Activated CD4-positive, alpha-beta memory T cell treated with anti-CD3 and anti-CD28 coated beads for 36 hours (primary cell): ENCODE measurements around the gene ZBTB25. TPM values are rescaled to one million over a fixed set of nuclear protein-coding genes. Genes with fewer than 3 reads are reported as not detected.

ENCODE experiments used
- CTCF ChIA-PET: fragments of 350-600 bp; sonication (Branson Sonifier 250); formaldehyde crosslinking; loops from one replicate; lab custom pipeline; 2021; ENCODE audit warnings: antibody characterized with exemption, inconsistent platforms; lab: Charles Lee
- POLR2A ChIA-PET: fragments of 350-600 bp; sonication (Branson Sonifier 250); formaldehyde crosslinking; loops from one replicate; lab custom pipeline; 2021; ENCODE audit warnings: antibody characterized with exemption; lab: Charles Lee
- DNase-seq: peaks from one replicate; pipeline ENCODE4 v3.0.0-alpha.2; 2020
- H3K27ac Mint-ChIP-seq: one replicate; pipeline ENCODE4 v1.8.0; 2021; ENCODE audit warnings: mixed read lengths
- H3K27me3 Mint-ChIP-seq: one replicate; pipeline ENCODE4 v1.8.0; 2021; ENCODE audit warnings: mixed read lengths
- H3K36me3 Mint-ChIP-seq: one replicate; pipeline ENCODE4 v1.8.0; 2021; ENCODE audit warnings: mixed read lengths
- H3K4me1 Mint-ChIP-seq: one replicate; pipeline ENCODE4 v1.8.0; 2021; ENCODE audit warnings: low read depth, mixed read lengths
- H3K4me3 Mint-ChIP-seq: one replicate; pipeline ENCODE4 v1.8.0; 2021; ENCODE audit warnings: mild to moderate bottlenecking, mixed read lengths
- H3K9me3 Mint-ChIP-seq: one replicate; pipeline ENCODE4 v1.8.0; 2021; ENCODE audit warnings: mixed read lengths
- intact Hi-C: fragments of 100-400 bp; cut with micrococcal nuclease; formaldehyde crosslinking; loops from one replicate; pipeline ENCODE4 v1.15.1; 2023
- total RNA-seq, 2 experiments: library from RNA; stranded (reverse); gene quantifications; one replicate each; pipeline ENCODE4 v1.2.3, GENCODE V29; 2021

The ZBTB25 gene
- total RNA-seq, 2 experiments from 2014 or later, result 24.2 to 27.5 TPM

GRCh38 chr14:64502456-64502855 is 1.2 kb downstream of the ZBTB25 start:
- peaks cover 28% of the 10 kb centered on the region for H3K36me3 Mint-ChIP-seq
- H3K27ac Mint-ChIP-seq, result peak overlapping the region; percentile 98
- CTCF ChIA-PET, result interaction anchor here (1.3 to 3.2 kb wide), 4 partner anchors 8 to 73 kb away, joined by 4 to 27 read pairs (median 6); no protein-coding TSS in a partner anchor
- peak; percentile 32 for DNase-seq
- peaks cover 48% of the 10 kb centered on the region for H3K4me1 Mint-ChIP-seq
- peak overlapping the region; percentile 95 for H3K4me3 Mint-ChIP-seq
- H3K9me3 Mint-ChIP-seq, result no peaks in the 10 kb centered on the region
- POLR2A ChIA-PET, result interaction anchor here (1.0 to 3.8 kb wide), 7 partner anchors 9 to 164 kb away, joined by 3 to 18 read pairs (median 5); partner anchors contain the start of genes HSPA2 and MTHFD1
- H3K27me3 Mint-ChIP-seq, result no peaks in the 10 kb centered on the region
- intact Hi-C loops, result loop anchor here (2.0 to 10.0 kb wide), 5 partner anchors 18 to 1028 kb away; partner anchors contain the start of genes CHURC1, MTHFD1 and PPP2R5E

DNA sequence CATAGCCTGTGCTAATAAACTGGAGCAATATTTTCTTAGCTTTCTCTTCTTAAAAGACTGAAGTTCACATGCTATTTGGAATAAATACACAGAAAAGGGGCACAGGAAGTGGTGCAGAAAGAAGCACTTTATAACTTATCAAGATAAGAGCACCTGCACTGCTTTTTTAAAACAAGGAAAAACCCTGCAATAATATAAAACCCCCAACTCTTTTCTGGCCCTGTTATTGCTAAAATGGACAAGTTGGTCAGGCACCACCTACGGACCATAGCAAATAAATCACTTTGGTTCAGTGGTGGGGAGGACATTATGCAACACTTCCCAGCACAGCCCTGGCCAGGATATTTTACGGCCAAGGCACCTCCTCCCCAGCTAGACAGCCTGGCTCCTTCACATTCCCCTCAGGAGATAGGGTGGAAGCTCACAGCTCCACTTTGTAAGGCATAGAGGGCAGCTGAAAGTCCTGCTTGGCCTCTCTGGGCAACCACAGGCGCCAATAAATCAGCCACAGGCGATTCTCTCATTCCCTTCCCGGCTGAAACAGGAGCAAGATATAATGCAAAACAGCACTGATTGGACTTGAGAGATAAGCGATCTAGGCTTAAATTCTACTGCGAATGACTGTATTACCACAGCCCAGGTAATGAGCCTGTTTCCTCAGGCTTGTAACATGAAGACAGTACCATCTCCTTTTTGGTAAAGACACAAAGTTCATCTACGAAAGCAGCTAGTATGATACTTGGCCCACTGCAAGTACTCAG is 2.0 kb downstream of the ZBTB25 start:
- Mint-ChIP-seq H3K4me3 (peak overlapping the region; percentile 95), H3K4me1 (peaks cover 47% of the 10 kb centered on the region), H3K9me3 (no peaks in the 10 kb centered on the region), H3K27me3 (no peaks in the 10 kb centered on the region), H3K36me3 (peaks cover 31% of the 10 kb centered on the region), H3K27ac (peak overlapping the region; percentile 98)
- DNase-seq, result peak; percentile 18
- intact Hi-C loops, result loop anchor here (2.0 to 10.0 kb wide), 5 partner anchors 17 to 1027 kb away; partner anchors contain the start of genes CHURC1, MTHFD1 and PPP2R5E
- ChIA-PET POLR2A (interaction anchor here (1.2 to 2.9 kb wide), 4 partner anchors 8 to 113 kb away, joined by 3 to 18 read pairs (median 5); partner anchors contain the start of gene MTHFD1), CTCF (interaction anchor here (0.9 to 3.2 kb wide), 5 partner anchors 9 to 72 kb away, joined by 3 to 27 read pairs (median 5); no protein-coding TSS in a partner anchor)

DNA sequence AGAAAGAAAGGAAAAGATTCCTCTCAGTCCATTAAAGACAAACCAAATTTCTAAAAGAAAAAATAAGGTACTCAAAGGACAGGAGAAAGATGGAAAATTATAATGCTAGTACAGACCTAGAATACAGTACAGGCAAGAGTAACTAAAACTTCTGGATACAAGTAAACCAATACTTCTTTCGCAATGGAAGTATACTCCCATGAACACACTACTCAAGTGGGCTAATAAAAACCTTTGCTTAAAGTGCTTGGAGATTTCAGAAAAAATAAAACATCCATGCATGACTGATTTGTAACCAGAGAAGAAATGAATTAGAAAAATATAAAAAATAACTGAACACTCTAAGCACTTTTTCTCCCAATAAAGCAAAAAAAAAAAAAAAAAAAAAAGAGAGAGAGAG is 3.5 kb downstream of the ZBTB25 start:
- Mint-ChIP-seq H3K4me1 (peaks cover 48% of the 10 kb centered on the region), H3K27me3 (no peaks in the 10 kb centered on the region), H3K4me3 (peak overlapping the region; percentile 56), H3K27ac (peak overlapping the region; percentile 84), H3K9me3 (no peaks in the 10 kb centered on the region), H3K36me3 (peaks cover 24% of the 10 kb centered on the region)
- intact Hi-C loops, result loop anchor here (5.0 to 10.0 kb wide), 3 partner anchors 415 to 1025 kb away; partner anchors contain the start of genes CHURC1 and PPP2R5E
- ChIA-PET CTCF (no interaction called here), POLR2A (no interaction called here)
- DNase-seq, result no peak

GRCh38 chr14:64496764-64497163 is 6.9 kb downstream of the ZBTB25 start:
- ChIA-PET POLR2A (interaction anchor here (1.8 kb wide), 1 partner anchor 17 kb away, joined by 4 read pairs; no protein-coding TSS in a partner anchor), CTCF (interaction anchor here (0.6 to 3.9 kb wide), 5 partner anchors 11 to 141 kb away, joined by 3 to 29 read pairs (median 5); no protein-coding TSS in a partner anchor)
- no peaks in the 10 kb centered on the region for H3K27me3 Mint-ChIP-seq
- no peaks in the 10 kb centered on the region for H3K9me3 Mint-ChIP-seq
- no peak for DNase-seq
- H3K27ac Mint-ChIP-seq, result peak overlapping the region; percentile 21
- intact Hi-C loops, result no loop called here
- no peak overlapping the region for H3K4me3 Mint-ChIP-seq
- H3K4me1 Mint-ChIP-seq, result peaks cover 70% of the 10 kb centered on the region
- peaks cover 22% of the 10 kb centered on the region for H3K36me3 Mint-ChIP-seq

GRCh38 chr14:64495252-64495651 is 8.4 kb downstream of the ZBTB25 start:
- H3K9me3 Mint-ChIP-seq, result no peaks in the 10 kb centered on the region
- DNase-seq, result no peak
- no peak overlapping the region for H3K27ac Mint-ChIP-seq
- POLR2A ChIA-PET, result interaction anchor here (1.4 kb wide), 1 partner anchor 8 kb away, joined by 3 read pairs; the partner anchor contains the start of gene ZBTB25
- no peaks in the 10 kb centered on the region for H3K27me3 Mint-ChIP-seq
- H3K4me3 Mint-ChIP-seq, result no peak overlapping the region
- peaks cover 20% of the 10 kb centered on the region for H3K36me3 Mint-ChIP-seq
- H3K4me1 Mint-ChIP-seq, result peaks cover 69% of the 10 kb centered on the region
- CTCF ChIA-PET, result interaction anchor here (0.6 to 3.9 kb wide), 2 partner anchors 16 to 65 kb away, joined by 3 to 29 read pairs; no protein-coding TSS in a partner anchor
- intact Hi-C loops, result no loop called here

DNA sequence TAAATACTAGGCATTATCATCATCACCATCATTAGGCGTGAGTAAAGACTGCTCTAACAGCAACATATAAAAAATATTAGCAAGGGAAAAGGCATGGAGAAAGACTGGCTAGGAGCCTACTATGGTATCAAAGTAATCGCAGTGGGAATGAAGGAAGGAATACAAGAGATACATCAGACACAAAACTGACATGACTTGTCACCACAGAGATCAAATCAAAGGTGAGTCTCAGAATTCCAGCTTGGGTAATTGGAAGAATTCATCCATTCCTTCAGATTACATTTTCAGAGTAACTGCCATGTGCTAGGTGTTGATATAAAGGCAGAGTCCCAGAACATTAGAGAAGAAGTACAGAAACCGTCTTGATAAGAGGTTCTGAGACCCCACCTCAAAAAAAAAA is 10.2 kb downstream of the ZBTB25 start:
- peaks cover 55% of the 10 kb centered on the region for H3K4me1 Mint-ChIP-seq

GRCh38 chr14:64491637-64492036 is 12.0 kb downstream of the ZBTB25 start:
- Mint-ChIP-seq H3K27me3 (no peaks in the 10 kb centered on the region), H3K4me1 (peaks cover 46% of the 10 kb centered on the region), H3K27ac (no peak overlapping the region), H3K9me3 (no peaks in the 10 kb centered on the region), H3K4me3 (no peak overlapping the region), H3K36me3 (peaks cover 26% of the 10 kb centered on the region)
- ChIA-PET POLR2A (interaction anchor here (1.2 to 1.5 kb wide), 2 partner anchors 13 to 14 kb away, joined by 3 read pairs; partner anchors contain the start of gene ZBTB1), CTCF (interaction anchor here (0.6 to 2.9 kb wide), 5 partner anchors 13 to 145 kb away, joined by 3 to 10 read pairs (median 4); no protein-coding TSS in a partner anchor)
- DNase-seq, result no peak
- intact Hi-C loops, result no loop called here

More for the DNA sequence above, 10.2 kb downstream of the ZBTB25 start:
- H3K27me3 Mint-ChIP-seq, result no peaks in the 10 kb centered on the region
- H3K36me3 Mint-ChIP-seq, result peaks cover 18% of the 10 kb centered on the region
- ChIA-PET CTCF (interaction anchor here (1.0 to 1.6 kb wide), 3 partner anchors 10 to 64 kb away, joined by 3 read pairs; no protein-coding TSS in a partner anchor), POLR2A (interaction anchor here (1.3 to 1.8 kb wide), 3 partner anchors 8 to 26 kb away, joined by 3 to 4 read pairs (median 3); no protein-coding TSS in a partner anchor)
- no peak overlapping the region for H3K27ac Mint-ChIP-seq
- intact Hi-C loops, result no loop called here
- DNase-seq, result no peak
- no peaks in the 10 kb centered on the region for H3K9me3 Mint-ChIP-seq
- no peak overlapping the region for H3K4me3 Mint-ChIP-seq

- intact Hi-C loops, result no loop called here
- peaks cover 39% of the 10 kb centered on the region for H3K4me1 Mint-ChIP-seq
These were observed 15.0 kb downstream of the ZBTB25 start for GRCh38 chr14:64488590-64489099.

DNA sequence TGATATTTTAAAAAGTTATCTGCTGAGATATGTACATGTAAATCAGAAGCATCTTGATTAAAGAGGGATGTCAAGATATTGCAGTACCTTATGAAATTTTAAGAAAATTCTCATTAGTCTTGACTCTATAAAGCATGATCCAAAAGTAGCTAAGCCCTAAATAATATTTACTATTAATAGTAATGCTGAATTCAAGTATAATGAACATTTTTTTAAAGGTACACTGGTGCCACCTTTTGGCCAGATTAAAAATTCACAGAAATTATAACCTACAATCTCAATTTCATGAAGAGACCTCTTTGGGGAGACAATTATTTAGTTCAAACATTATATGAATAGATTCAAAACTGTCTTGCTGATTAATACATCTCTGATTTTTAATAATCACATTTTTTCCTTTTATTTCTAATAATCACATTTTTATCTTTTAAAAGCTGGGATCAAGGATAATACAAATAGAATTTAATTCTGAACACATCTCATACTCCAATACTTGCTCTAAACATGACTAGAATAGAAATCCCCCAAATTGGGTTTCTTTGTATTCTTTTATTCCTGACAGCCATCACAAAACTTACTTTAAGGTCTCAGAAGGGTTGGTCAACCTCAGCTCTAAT is 24.9 kb downstream of the ZBTB25 start:
- H3K36me3 Mint-ChIP-seq, result no peaks in the 10 kb centered on the region
- intact Hi-C loops, result loop anchor here (1.0 kb wide), 2 partner anchors 48 to 134 kb away; no protein-coding TSS in a partner anchor
- H3K9me3 Mint-ChIP-seq, result no peaks in the 10 kb centered on the region
- no peaks in the 10 kb centered on the region for H3K27me3 Mint-ChIP-seq
- ChIA-PET POLR2A (interaction anchor here (1.0 kb wide), 1 partner anchor 26 kb away, joined by 5 read pairs; the partner anchor contains the start of gene ZBTB1), CTCF (interaction anchor here (0.6 to 6.0 kb wide), 33 partner anchors 8 to 177 kb away, joined by 3 to 71 read pairs (median 5); partner anchors contain the start of gene AKAP5)
- no peak overlapping the region for H3K4me3 Mint-ChIP-seq
- H3K27ac Mint-ChIP-seq, result no peak overlapping the region
- DNase-seq, result no peak
- peaks cover 36% of the 10 kb centered on the region for H3K4me1 Mint-ChIP-seq

More at GRCh38 chr14:64488590-64489099, 15.0 kb downstream of the ZBTB25 start:
- H3K27me3 Mint-ChIP-seq, result no peaks in the 10 kb centered on the region
- H3K4me3 Mint-ChIP-seq, result no peak overlapping the region
- no peak overlapping the region for H3K27ac Mint-ChIP-seq
- ChIA-PET POLR2A (interaction anchor here (1.5 kb wide), 1 partner anchor 9 kb away, joined by 4 read pairs; no protein-coding TSS in a partner anchor), CTCF (interaction anchor here (0.9 to 1.1 kb wide), 2 partner anchors 11 to 144 kb away, joined by 3 read pairs; no protein-coding TSS in a partner anchor)
- no peak for DNase-seq
- no peaks in the 10 kb centered on the region for H3K9me3 Mint-ChIP-seq
- H3K36me3 Mint-ChIP-seq, result peaks cover 35% of the 10 kb centered on the region

GRCh38 chr14:64476438-64476837 is 27.2 kb downstream of the ZBTB25 start:
- Mint-ChIP-seq H3K4me1 (peaks cover 34% of the 10 kb centered on the region), H3K27ac (no peak overlapping the region), H3K36me3 (no peaks in the 10 kb centered on the region), H3K4me3 (no peak overlapping the region), H3K9me3 (no peaks in the 10 kb centered on the region), H3K27me3 (no peaks in the 10 kb centered on the region)
- POLR2A ChIA-PET, result interaction anchor here (0.6 kb wide), 1 partner anchor 9 kb away, joined by 3 read pairs; no protein-coding TSS in a partner anchor
- CTCF ChIA-PET, result interaction anchor here (0.8 to 6.0 kb wide), 4 partner anchors 10 to 133 kb away, joined by 3 to 71 read pairs (median 12); no protein-coding TSS in a partner anchor
- DNase-seq, result peak; percentile 37
- intact Hi-C loops, result no loop called here
